Loucy (cell line): ENCODE measurements around the gene FAM168B.

ENCODE experiments used
- CTCF ChIP-seq: fragments of 200-600 bp; sonication (generic); conservative IDR thresholded peaks from 2 replicates; pipeline ENCODE4 v1.5.1; 2014; ENCODE audit warnings: mild to moderate bottlenecking, antibody characterized with exemption, low read length
- EZH2phosphoT487 ChIP-seq: fragments of 200-600 bp; IDR thresholded peaks from 2 replicates; pipeline ENCODE4 v1.6.1; 2018; ENCODE audit warnings: antibody characterized with exemption, mild to moderate bottlenecking, moderate library complexity, borderline replicate concordance

GRCh38 chr2:131085646-131086045 lies 7.6 kb downstream of the FAM168B start:
- no peak for TF ChIP-seq CTCF
- TF ChIP-seq EZH2phosphoT487 = no peak
